ENCODE measurements around the gene BCL2. TPM values are rescaled to one million over a fixed set of nuclear protein-coding genes. Genes with fewer than 3 reads are reported as not detected.

The BCL2 gene
- total RNA-seq, 2 donors from 2014 or later: 98.3 to 133 TPM

DNA sequence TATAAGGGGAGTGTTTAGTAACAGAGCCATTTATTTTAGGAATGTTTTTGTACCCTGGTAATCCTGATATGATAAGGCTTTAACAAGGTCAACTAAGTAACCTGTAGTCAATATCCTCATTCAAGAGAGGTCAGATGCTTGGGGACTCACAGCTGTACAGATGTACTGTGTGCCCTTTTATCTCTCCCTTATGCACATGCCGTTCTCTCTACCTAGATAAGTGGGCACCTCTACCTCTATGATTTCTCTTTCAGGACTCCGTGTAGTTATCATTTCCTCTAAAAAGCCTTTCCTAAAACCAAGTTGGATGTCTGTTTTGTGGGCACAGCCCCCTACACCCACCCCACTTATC, 132.4 kb downstream of the BCL2 start:
- H3K36me3 Mint-ChIP-seq (ENCODE audit: insufficient read depth in 2 of 2): peaks cover 10% of the 10 kb centered on the region in 2 donors
- peak overlapping the region; percentile 91 for H3K27ac Mint-ChIP-seq
- ATAC-seq (replicated peaks in 1 of 2): peak; percentile 34 to 45
- peaks cover 88% of the 10 kb centered on the region for H3K4me1 Mint-ChIP-seq (ENCODE audit: low read depth)
- H3K27me3 Mint-ChIP-seq (ENCODE audit: low read depth): no peaks in the 10 kb centered on the region
- H3K9me3 Mint-ChIP-seq: no peaks in the 10 kb centered on the region
- DNase-seq: no peak
- peak overlapping the region; percentile 42 to 78 for H3K4me3 Mint-ChIP-seq

DNA sequence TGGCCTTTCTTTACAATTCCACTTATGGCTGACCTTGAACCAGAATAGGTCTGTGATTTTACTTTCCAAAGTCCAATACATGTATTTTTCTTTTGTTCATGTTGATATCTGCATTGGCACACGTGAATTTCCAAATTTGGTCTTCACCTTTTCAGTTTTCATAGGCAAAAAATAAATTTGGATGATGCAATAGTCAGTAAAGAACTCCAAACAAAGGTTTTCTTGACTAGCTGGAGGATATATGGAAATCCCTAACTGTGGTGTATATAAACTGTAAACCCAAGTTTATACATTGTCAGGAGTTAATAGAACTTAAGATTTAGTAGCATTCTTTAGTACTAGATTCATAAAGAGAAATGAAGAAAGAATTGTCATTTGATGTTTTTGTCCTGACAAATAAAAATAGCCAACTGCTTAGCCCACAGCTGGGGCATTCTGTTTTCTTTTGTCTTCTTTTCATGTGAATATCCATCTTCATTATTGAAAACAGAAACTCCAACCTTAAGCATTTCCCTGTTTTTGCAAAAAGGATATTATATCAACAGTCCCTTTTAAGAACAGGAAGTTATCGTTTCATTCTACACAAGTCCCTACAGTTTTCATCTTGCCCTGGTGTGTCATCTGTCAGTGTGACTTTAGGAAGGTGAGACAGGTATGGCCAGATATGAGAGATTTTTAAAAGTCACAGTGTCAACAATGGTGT, 132.9 kb downstream of the BCL2 start:
- Mint-ChIP-seq H3K27me3 (ENCODE audit: low read depth) (no peaks in the 10 kb centered on the region), H3K9me3 (no peaks in the 10 kb centered on the region), H3K36me3 (ENCODE audit: insufficient read depth in 2 of 2) (peaks cover 9 to 10% of the 10 kb centered on the region in 2 donors), H3K4me3 (peak overlapping the region; percentile 42 to 78), H3K4me1 (ENCODE audit: low read depth) (peaks cover 89% of the 10 kb centered on the region), H3K27ac (peak overlapping the region; percentile 91)
- DNase-seq (no peak), ATAC-seq (replicated peaks in 1 of 2) (peak; percentile 39 to 40)

DNA sequence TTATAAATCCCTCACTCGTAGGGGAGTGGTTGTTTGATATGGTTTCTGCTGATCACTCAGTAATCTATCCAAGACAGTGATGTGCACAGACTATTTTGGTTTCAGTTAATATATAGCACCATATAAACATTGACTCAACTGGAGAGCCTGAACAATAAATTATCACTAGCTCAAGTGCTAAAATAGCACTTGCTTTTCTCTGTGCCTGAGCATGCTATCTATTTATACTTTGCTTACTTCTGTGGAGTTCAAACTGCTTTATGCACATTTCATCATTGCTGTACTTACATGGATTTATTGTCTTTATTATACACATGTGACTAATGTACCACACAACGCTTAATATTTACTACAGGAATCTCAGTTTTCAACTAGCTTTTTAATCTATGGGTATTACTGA, 133.6 kb downstream of the BCL2 start:
- Mint-ChIP-seq H3K36me3 (ENCODE audit: insufficient read depth in 2 of 2) (peaks cover 9 to 10% of the 10 kb centered on the region in 2 donors), H3K27ac (peak overlapping the region; percentile 91), H3K27me3 (ENCODE audit: low read depth) (no peaks in the 10 kb centered on the region), H3K9me3 (no peaks in the 10 kb centered on the region), H3K4me3 (peak overlapping the region in 1 of 2 donors; percentile 78), H3K4me1 (ENCODE audit: low read depth) (peaks cover 96% of the 10 kb centered on the region)
- no peak for ATAC-seq (replicated peaks in 1 of 2)
- DNase-seq: no peak

DNA sequence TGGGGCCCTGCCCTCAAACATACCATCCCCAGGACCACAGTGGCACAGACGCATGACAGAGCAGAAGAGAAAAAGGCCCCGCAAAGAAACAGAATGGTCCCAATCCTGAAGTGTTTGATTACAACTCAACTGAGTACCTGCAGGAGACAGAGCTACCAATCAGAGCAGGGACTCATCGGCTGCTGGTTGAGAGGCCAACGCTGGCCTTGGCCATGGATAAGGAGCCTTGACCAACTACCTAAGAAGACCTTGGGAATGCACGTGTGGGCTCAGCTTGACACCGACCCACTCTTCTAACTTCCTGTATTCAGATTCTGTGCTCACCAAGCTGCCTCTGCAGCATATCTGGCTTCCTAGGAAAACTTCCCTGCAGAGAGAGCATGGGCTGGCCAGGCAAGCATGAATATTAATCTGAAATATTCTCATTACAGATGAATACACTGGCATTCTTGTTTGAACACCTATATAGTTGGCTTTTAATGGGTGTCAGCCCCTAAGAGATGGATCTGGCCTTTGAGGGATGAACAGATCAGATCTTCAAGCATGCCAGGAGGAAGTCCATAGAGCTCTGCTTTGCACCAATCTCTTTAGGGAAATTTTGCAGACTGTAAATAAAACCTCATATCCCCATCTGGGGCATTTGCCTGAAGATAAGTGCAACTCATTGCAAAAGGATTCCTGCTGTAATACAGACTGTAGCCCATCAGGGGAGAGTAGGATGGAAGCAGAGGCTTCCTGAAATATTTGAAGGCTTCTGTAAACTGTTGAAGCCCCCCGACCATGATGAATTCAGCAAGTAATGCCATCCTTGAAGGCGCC, 135.4 kb downstream of the BCL2 start:
- Mint-ChIP-seq H3K27ac (no peak overlapping the region), H3K9me3 (no peaks in the 10 kb centered on the region), H3K4me1 (ENCODE audit: low read depth) (peaks cover 98% of the 10 kb centered on the region), H3K27me3 (ENCODE audit: low read depth) (no peaks in the 10 kb centered on the region), H3K36me3 (ENCODE audit: insufficient read depth in 2 of 2) (peaks cover 10 to 14% of the 10 kb centered on the region in 2 donors), H3K4me3 (no peak overlapping the region)
- ATAC-seq (replicated peaks in 1 of 2) (no peak), DNase-seq (no peak)

DNA sequence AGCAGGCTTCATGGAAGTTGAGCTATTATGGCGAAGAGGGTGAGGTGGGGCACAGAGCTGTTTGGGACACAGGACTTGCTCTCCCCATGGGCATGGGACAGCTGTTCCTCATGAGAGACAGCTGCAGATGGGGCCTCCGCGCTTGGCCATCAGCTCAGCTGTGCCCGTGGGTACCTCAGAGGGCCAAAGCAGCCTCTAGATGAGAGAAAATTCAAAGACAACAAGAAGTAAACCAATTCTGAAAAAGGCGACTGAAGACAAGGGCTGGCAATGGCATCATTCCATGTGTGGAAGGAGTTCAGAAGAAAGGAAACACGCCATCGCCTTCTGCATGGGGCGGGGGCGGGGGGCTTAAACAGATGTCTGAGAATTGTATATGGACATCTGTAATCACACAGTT, 136.2 kb downstream of the BCL2 start:
- H3K27me3 Mint-ChIP-seq (ENCODE audit: low read depth): no peaks in the 10 kb centered on the region
- H3K4me3 Mint-ChIP-seq: no peak overlapping the region
- DNase-seq (no peak), ATAC-seq (replicated peaks in 1 of 2) (no peak)
- H3K4me1 Mint-ChIP-seq (ENCODE audit: low read depth): peaks cover 98% of the 10 kb centered on the region
- no peaks in the 10 kb centered on the region for H3K9me3 Mint-ChIP-seq
- H3K36me3 Mint-ChIP-seq (ENCODE audit: insufficient read depth in 2 of 2): peaks cover 10 to 14% of the 10 kb centered on the region in 2 donors
- peak overlapping the region; percentile 43 for H3K27ac Mint-ChIP-seq

DNA sequence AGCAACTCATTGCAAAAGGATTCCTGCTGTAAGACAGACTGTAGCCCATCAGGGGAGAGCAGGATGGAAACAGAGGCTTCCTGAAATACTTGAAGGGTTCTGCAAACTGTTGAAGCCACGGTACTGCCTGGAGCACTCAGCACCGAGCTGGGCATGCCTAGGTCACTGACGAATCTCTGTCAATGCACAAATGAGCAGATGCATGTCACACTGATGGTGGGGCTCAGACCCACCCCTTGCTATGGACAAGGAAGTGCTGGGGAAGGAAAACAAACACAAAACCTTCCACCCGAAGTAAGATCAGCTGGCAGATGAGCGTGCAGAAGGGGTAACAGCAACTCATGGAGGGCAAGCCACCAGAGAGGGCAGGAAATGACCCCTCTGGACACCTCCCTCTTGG, 136.7 kb downstream of the BCL2 start:
- Mint-ChIP-seq H3K36me3 (ENCODE audit: insufficient read depth in 2 of 2) (peaks cover 10 to 17% of the 10 kb centered on the region in 2 donors), H3K27ac (no peak overlapping the region), H3K9me3 (no peaks in the 10 kb centered on the region), H3K4me3 (peak overlapping the region in 1 of 2 donors; percentile 15), H3K27me3 (ENCODE audit: low read depth) (no peaks in the 10 kb centered on the region), H3K4me1 (ENCODE audit: low read depth) (peaks cover 98% of the 10 kb centered on the region)
- DNase-seq (no peak), ATAC-seq (replicated peaks in 1 of 2) (no peak)

DNA sequence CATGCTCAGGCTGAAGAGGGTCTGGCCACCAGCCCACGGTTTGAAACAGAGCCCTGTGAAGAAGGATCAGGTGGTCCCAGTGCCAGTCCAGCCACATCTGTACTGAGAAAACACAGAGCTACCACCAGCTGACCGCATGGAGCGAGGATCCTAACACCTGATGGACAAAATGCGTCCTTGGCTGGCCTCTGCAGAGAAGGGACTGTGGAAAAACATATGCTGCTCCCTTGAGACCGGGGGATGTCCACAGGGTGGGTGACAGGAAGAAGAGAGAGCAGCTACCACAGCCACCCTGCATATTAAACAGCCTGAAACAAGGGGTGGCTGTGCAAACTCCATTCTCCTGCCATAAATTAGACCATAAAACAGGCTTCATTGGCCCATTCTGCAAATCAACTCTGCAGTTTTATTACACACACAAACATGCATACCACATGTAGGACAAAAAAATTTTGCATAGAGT, 137.2 kb downstream of the BCL2 start:
- Mint-ChIP-seq H3K4me3 (peak overlapping the region; percentile 39 to 69), H3K9me3 (no peaks in the 10 kb centered on the region), H3K27ac (peak overlapping the region; percentile 94), H3K27me3 (ENCODE audit: low read depth) (no peaks in the 10 kb centered on the region), H3K4me1 (ENCODE audit: low read depth) (peaks cover 98% of the 10 kb centered on the region), H3K36me3 (ENCODE audit: insufficient read depth in 2 of 2) (peaks cover 11 to 18% of the 10 kb centered on the region in 2 donors)
- DNase-seq: no peak
- no peak for ATAC-seq (replicated peaks in 1 of 2)

DNA sequence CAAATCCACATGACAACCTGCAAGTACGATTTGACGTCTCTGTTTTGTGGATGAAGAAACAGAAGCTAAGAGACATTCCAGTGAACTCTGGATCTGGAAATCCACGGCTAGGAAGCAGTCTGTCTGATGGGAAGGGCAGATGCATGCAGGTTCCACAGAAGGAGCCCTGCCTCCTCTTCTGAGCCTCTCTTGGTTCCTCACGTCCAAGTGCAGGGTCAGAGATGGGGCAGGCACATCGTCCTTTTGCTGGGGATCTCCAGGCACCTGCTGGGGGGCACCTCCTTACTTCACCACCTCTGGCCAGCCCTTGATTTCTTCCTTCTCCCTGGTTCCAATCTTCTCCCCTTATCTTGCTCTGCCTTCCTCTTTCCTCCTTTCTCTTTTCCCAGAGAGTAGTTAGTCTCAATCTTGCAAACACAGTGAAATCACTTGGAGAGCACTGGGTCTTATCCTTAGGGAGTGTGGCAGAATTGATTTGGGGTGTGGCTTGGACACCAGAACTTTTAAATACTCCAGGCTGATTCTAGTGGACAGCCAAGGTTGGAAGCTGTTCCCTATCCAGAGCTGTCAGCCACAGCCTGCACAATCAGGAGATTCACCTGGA, 137.8 kb downstream of the BCL2 start:
- H3K27ac Mint-ChIP-seq: peak overlapping the region; percentile 94
- peaks cover 97% of the 10 kb centered on the region for H3K4me1 Mint-ChIP-seq (ENCODE audit: low read depth)
- peak overlapping the region; percentile 39 to 83 for H3K4me3 Mint-ChIP-seq
- H3K9me3 Mint-ChIP-seq: no peaks in the 10 kb centered on the region
- ATAC-seq (replicated peaks in 1 of 2) (no peak), DNase-seq (no peak)
- peaks cover 11 to 18% of the 10 kb centered on the region in 2 donors for H3K36me3 Mint-ChIP-seq (ENCODE audit: insufficient read depth in 2 of 2)
- no peaks in the 10 kb centered on the region for H3K27me3 Mint-ChIP-seq (ENCODE audit: low read depth)

DNA sequence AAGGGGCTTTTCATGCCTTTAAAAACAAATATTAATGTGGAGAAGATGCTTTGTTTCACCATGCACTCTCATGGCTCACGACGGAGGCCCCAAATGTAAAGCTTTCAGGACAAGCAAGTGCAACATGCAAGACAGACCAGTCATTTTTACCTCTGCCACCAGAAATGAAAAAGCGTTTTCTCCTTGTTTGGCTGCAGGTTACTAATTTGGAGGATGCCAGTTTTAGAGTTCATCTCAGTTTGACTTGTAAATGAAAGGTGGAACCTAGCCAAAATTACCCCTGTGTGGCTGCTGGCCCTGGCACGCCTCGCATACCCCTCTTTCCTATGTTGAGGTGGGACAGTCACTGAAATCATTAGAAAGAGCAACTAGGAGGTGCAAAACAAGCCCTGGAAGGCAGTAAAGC, 138.6 kb downstream of the BCL2 start:
- peak; percentile 67 to 68 for DNase-seq
- Mint-ChIP-seq H3K4me3 (peak overlapping the region; percentile 39 to 83), H3K4me1 (ENCODE audit: low read depth) (peaks cover 97% of the 10 kb centered on the region), H3K27ac (peak overlapping the region; percentile 94), H3K36me3 (ENCODE audit: insufficient read depth in 2 of 2) (peaks cover 14 to 18% of the 10 kb centered on the region in 2 donors), H3K9me3 (no peaks in the 10 kb centered on the region), H3K27me3 (ENCODE audit: low read depth) (no peaks in the 10 kb centered on the region)
- ATAC-seq (replicated peaks in 1 of 2): peak; percentile 87 to 88

DNA sequence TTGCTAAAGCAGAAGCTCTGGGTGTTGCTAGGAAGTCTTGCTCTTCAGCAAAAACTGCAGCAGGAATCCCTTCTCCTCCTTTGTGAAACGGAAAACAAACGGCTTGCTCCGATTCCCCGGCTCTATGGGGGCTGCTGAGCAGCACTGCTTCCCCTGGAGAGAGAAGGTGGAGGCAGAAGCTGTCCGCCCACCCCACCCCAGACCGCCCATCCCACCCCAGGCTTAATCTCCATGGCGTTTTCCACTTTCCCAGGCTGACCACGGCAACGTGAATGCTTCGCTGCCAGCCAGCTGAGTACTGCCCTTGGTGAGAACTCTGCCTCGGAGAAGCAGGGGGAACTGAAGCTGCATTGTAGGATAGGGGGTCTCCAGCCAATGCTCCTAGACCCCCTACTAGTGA, 139.2 kb downstream of the BCL2 start:
- H3K36me3 Mint-ChIP-seq (ENCODE audit: insufficient read depth in 2 of 2): peaks cover 14 to 23% of the 10 kb centered on the region in 2 donors
- H3K27ac Mint-ChIP-seq: peak overlapping the region; percentile 94
- ATAC-seq (replicated peaks in 1 of 2): no peak
- no peak for DNase-seq
- H3K4me1 Mint-ChIP-seq (ENCODE audit: low read depth): peaks cover 97% of the 10 kb centered on the region
- H3K9me3 Mint-ChIP-seq: no peaks in the 10 kb centered on the region
- peak overlapping the region; percentile 39 to 83 for H3K4me3 Mint-ChIP-seq
- no peaks in the 10 kb centered on the region for H3K27me3 Mint-ChIP-seq (ENCODE audit: low read depth)

DNA sequence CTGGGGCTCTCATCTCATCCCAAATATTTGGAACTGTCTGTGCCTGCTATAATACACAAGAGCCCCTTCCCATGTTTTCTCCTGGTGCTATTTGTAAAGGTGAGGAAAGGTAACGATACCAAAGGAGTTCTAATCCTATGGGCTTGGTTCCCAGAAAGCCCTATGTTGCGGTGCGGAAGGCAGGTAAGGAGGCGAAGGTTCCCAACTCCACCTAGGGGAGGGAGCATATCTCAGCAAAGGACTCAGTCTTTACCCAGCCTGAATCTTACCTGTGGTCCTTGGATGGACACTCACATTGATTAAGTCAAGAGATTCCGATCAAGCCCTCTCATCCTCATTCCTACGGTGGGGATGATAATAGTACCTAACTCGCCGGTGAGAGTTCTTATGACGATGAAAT, 140.1 kb downstream of the BCL2 start:
- Mint-ChIP-seq H3K36me3 (ENCODE audit: insufficient read depth in 2 of 2) (peaks cover 13 to 29% of the 10 kb centered on the region in 2 donors), H3K9me3 (no peaks in the 10 kb centered on the region), H3K4me1 (ENCODE audit: low read depth) (peaks cover 97% of the 10 kb centered on the region), H3K4me3 (peak overlapping the region in 1 of 2 donors; percentile 57), H3K27ac (peak overlapping the region; percentile 80), H3K27me3 (ENCODE audit: low read depth) (no peaks in the 10 kb centered on the region)
- no peak for DNase-seq
- no peak for ATAC-seq (replicated peaks in 1 of 2)

DNA sequence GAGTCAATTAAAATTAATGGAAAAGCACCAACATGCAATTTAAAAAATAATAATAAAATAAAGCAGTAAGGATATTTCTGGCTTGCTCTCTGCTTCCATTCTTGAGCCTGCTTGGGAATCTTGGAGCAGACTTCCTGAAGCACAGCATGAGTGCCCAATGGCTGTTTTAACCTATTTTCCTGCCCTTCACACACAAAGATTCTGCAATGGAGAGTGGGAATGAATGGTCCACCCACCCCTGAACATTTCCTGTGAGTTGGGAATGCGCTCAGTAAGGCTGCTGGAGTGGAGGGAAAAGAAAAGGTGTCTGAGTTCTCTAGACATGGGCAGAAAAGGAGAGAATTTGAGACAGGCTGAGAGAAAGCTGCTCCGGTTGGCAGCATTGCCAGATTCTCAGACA, 140.6 kb downstream of the BCL2 start:
- Mint-ChIP-seq H3K9me3 (no peaks in the 10 kb centered on the region), H3K27me3 (ENCODE audit: low read depth) (no peaks in the 10 kb centered on the region), H3K27ac (no peak overlapping the region), H3K4me3 (no peak overlapping the region), H3K36me3 (ENCODE audit: insufficient read depth in 2 of 2) (peaks cover 13 to 29% of the 10 kb centered on the region in 2 donors), H3K4me1 (ENCODE audit: low read depth) (peaks cover 97% of the 10 kb centered on the region)
- ATAC-seq (replicated peaks in 1 of 2): no peak
- DNase-seq: no peak
